B cell (primary cell): ENCODE results near the gene MORC1.

Source experiments
- EZH2 ChIP-seq: IDR thresholded peaks from 2 replicates; pipeline ENCODE4 v1.6.1; 2012; ENCODE audit warnings: borderline replicate concordance, low read depth, mild to moderate bottlenecking, moderate library complexity, low read length; ENCODE audit not compliant: insufficient read depth, poor library complexity, severe bottlenecking
- TF ChIP-seq, protein P1 (sequence below): fragments of 200-600 bp; IDR thresholded peaks from one replicate; pipeline ENCODE4 v1.8.0; 2022; ENCODE audit warnings: antibody characterized with exemption, mild to moderate bottlenecking

GRCh38 chr3:109081746-109082510 is 36.0 kb downstream of the MORC1 start:
- TF ChIP-seq, protein P1, sequence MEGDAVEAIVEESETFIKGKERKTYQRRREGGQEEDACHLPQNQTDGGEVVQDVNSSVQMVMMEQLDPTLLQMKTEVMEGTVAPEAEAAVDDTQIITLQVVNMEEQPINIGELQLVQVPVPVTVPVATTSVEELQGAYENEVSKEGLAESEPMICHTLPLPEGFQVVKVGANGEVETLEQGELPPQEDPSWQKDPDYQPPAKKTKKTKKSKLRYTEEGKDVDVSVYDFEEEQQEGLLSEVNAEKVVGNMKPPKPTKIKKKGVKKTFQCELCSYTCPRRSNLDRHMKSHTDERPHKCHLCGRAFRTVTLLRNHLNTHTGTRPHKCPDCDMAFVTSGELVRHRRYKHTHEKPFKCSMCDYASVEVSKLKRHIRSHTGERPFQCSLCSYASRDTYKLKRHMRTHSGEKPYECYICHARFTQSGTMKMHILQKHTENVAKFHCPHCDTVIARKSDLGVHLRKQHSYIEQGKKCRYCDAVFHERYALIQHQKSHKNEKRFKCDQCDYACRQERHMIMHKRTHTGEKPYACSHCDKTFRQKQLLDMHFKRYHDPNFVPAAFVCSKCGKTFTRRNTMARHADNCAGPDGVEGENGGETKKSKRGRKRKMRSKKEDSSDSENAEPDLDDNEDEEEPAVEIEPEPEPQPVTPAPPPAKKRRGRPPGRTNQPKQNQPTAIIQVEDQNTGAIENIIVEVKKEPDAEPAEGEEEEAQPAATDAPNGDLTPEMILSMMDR, result peak; percentile 72
- TF ChIP-seq EZH2, result no peak
